K562 (cell line): ENCODE data around the gene STRN3. TPM values are rescaled to one million over a fixed set of nuclear protein-coding genes. Genes with fewer than 3 reads are reported as not detected.

Experiments
- CXXC5 ChIP-seq: fragments of 250-450 bp; sonication (Bioruptor Pico); IDR thresholded peaks from 2 replicates; pipeline ENCODE4 v1.8.0; 2022; ENCODE audit warnings: inconsistent platforms, mild to moderate bottlenecking, moderate library complexity
- FOXM1 ChIP-seq, 2 experiments: fragments of 450-650 bp in 1 of 2; sonication (generic) in 1 of 2; formaldehyde crosslinking in 1 of 2; IDR thresholded peaks; 2 replicates each; pipeline versions ENCODE4 v1.6.1 to v1.9.0; 2017 to 2022; ENCODE audit warnings: low read depth in 2 of 2, mild to moderate bottlenecking in 2 of 2, missing genetic modification reagents in 1 of 2, moderate library complexity in 1 of 2
- GABPB1 ChIP-seq: sonication (generic); formaldehyde crosslinking; IDR thresholded peaks from 2 replicates; pipeline ENCODE4 v1.8.0; 2022; ENCODE audit warnings: mild to moderate bottlenecking, missing genetic modification reagents
- HBP1 ChIP-seq: fragments of 450-650 bp; formaldehyde crosslinking; IDR thresholded peaks from 2 replicates; pipeline ENCODE4 v1.4.0; 2022; ENCODE audit warnings: missing genetic modification characterization
- MECOM ChIP-seq: fragments of 250-450 bp; sonication (Bioruptor Pico); IDR thresholded peaks from 2 replicates; pipeline ENCODE4 v1.8.0; 2022; ENCODE audit warnings: inconsistent platforms
- RCOR1 ChIP-seq, 2 experiments: IDR thresholded peaks; 2 replicates each; pipeline ENCODE4 v1.6.1; 2012; ENCODE audit warnings: low read depth in 2 of 2, low read length in 2 of 2, borderline replicate concordance in 1 of 2, improper control_type of control experiment in 1 of 2
- ZBTB7A ChIP-seq: IDR thresholded peaks from 2 replicates; pipeline ENCODE4 v1.6.1; 2011; ENCODE audit warnings: low read depth, mild to moderate bottlenecking, low read length, moderate library complexity, borderline replicate concordance; ENCODE audit not compliant: control insufficient read depth
- ZNF3 ChIP-seq: fragments of 250-450 bp; sonication (Bioruptor Pico); IDR thresholded peaks from 2 replicates; pipeline ENCODE4 v1.5.0; 2021; ENCODE audit warnings: mild to moderate bottlenecking, moderate library complexity
- ZNF318 ChIP-seq, 2 experiments: fragments of 450-650 bp; IDR thresholded peaks; 2 replicates each; pipeline ENCODE4 v1.6.1; 2016; ENCODE audit warnings: mild to moderate bottlenecking in 2 of 2, borderline replicate concordance in 1 of 2, low read depth in 1 of 2, moderate library complexity in 1 of 2
- ZNF324 ChIP-seq: fragments of 250-450 bp; sonication (Bioruptor Pico); IDR thresholded peaks from 2 replicates; pipeline ENCODE4 v1.4.0; 2020; ENCODE audit warnings: mild to moderate bottlenecking
- polyA plus RNA-seq, 8 experiments: library from polyadenylated mRNA; depleted of rRNA in 4 of 8; stranded (reverse) in 5 of 8; unstranded in 3 of 8; fragments of >200 nt; fragmentation: Nextera tagmentation in 2 of 8; fragmentation: Illumina TruSeq in 1 of 8; extraction: Ambion mirVana in 2 of 8; extraction: Trizol in 1 of 8; gene quantifications; 2 replicates each; pipeline versions ENCODE4 v1.2.1 to v1.2.3, GENCODE V29; 2011 to 2014; ENCODE audit warnings: inconsistent platforms in 1 of 8, missing spikeins in 1 of 8
- total RNA-seq, 7 experiments: library from RNA; depleted of rRNA in 6 of 7; stranded (reverse); fragments of >200 nt in 6 of 7; fragmentation: Illumina TruSeq in 2 of 7; extraction: Trizol in 2 of 7; gene quantifications; 2 replicates each; pipeline versions ENCODE4 v1.2.1 to v1.2.3, GENCODE V29; 2011 to 2021; ENCODE audit warnings: low replicate concordance in 1 of 7
- TF ChIP-seq, protein P1 (sequence below): sonication (generic); formaldehyde crosslinking; IDR thresholded peaks from 2 replicates; pipeline ENCODE4 v1.8.0; 2022; ENCODE audit warnings: missing genetic modification reagents, mild to moderate bottlenecking, borderline replicate concordance
- TF ChIP-seq, protein P2 (sequence below): fragments of 450-650 bp; IDR thresholded peaks from 2 replicates; pipeline ENCODE4 v1.6.1; 2016

Gene STRN3
- total and polyA plus RNA-seq, 9 of the 15 experiments (the other 6 are each of a cell fraction or from before 2014, with no cell fraction given): 5.9 to 29.1 (median 16.0) TPM

GRCh38 chr14:31059152-31059924 lies 33.2 kb upstream of the STRN3 start (continued):
- TF ChIP-seq, protein P1, sequence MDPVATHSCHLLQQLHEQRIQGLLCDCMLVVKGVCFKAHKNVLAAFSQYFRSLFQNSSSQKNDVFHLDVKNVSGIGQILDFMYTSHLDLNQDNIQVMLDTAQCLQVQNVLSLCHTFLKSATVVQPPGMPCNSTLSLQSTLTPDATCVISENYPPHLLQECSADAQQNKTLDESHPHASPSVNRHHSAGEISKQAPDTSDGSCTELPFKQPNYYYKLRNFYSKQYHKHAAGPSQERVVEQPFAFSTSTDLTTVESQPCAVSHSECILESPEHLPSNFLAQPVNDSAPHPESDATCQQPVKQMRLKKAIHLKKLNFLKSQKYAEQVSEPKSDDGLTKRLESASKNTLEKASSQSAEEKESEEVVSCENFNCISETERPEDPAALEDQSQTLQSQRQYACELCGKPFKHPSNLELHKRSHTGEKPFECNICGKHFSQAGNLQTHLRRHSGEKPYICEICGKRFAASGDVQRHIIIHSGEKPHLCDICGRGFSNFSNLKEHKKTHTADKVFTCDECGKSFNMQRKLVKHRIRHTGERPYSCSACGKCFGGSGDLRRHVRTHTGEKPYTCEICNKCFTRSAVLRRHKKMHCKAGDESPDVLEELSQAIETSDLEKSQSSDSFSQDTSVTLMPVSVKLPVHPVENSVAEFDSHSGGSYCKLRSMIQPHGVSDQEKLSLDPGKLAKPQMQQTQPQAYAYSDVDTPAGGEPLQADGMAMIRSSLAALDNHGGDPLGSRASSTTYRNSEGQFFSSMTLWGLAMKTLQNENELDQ (CRISPR knock-in tag): no peak
- peak; percentile 28; the same call in 1 of the 2 replicates for TF ChIP-seq GABPB1 (CRISPR knock-in tag)
- peak; percentile 97 for TF ChIP-seq FOXM1 (IDR thresholded peaks at IDR 0.05; ENCODE audit: low read depth)
- no peak for TF ChIP-seq FOXM1 (CRISPR knock-in tag; IDR thresholded peaks at IDR 0.05; ENCODE audit: low read depth)
- peak; percentile 65 for TF ChIP-seq MECOM (CRISPR knock-in tag)
- peak; percentile 72 for TF ChIP-seq CXXC5
- TF ChIP-seq ZNF3: no peak
- TF ChIP-seq, protein P2, sequence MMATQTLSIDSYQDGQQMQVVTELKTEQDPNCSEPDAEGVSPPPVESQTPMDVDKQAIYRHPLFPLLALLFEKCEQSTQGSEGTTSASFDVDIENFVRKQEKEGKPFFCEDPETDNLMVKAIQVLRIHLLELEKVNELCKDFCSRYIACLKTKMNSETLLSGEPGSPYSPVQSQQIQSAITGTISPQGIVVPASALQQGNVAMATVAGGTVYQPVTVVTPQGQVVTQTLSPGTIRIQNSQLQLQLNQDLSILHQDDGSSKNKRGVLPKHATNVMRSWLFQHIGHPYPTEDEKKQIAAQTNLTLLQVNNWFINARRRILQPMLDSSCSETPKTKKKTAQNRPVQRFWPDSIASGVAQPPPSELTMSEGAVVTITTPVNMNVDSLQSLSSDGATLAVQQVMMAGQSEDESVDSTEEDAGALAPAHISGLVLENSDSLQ: peak; percentile 49
- TF ChIP-seq ZNF318 (IDR thresholded peaks at IDR 0.05; ENCODE audit: borderline replicate concordance in 1 of 2, low read depth in 1 of 2): peak in 1 of 2 experiments; percentile 98; a peak in 2 of 4 replicates
- no peak; the same call in 1 of the 2 replicates for TF ChIP-seq ZNF324 (CRISPR knock-in tag)
- 0 out of 2 replicates have a peak, but pooled peaks have one; percentile 64 for TF ChIP-seq HBP1 (CRISPR knock-in tag)
- no peak for TF ChIP-seq ZBTB7A
- peak; percentile 95 for TF ChIP-seq RCOR1 (IDR thresholded peaks at IDR 0.05; ENCODE audit: borderline replicate concordance in 1 of 2, low read depth in 2 of 2, low read length in 2 of 2)
